Endothelial cell of umbilical vein (primary cell): ENCODE data around the gene BHLHE23. TPM values are rescaled to one million over a fixed set of nuclear protein-coding genes. Genes with fewer than 3 reads are reported as not detected.

Experiments
- BruUV-seq: library from RNA; stranded (reverse); fragments of 400-500 nt; replicated peaks from 2 replicates; lab custom pipeline; 2021; lab: Mats Ljungman, UMichigan
- CTCF ChIA-PET: fragments of 300-600, 350-600 bp; sonication (Branson Sonifier 250); formaldehyde crosslinking; loops from one replicate; lab custom pipeline; 2021; ENCODE audit warnings: antibody characterized with exemption, inconsistent platforms; lab: Charles Lee
- POLR2A ChIA-PET: fragments of 300-600, 350-600 bp; sonication (Branson Sonifier 250); formaldehyde crosslinking; loops from one replicate; lab custom pipeline; 2021; ENCODE audit warnings: antibody characterized with exemption, inconsistent platforms; lab: Charles Lee
- DNase-seq: peaks from one replicate; pipeline ENCODE4 v3.0.0-alpha.2; 2011; ENCODE audit warnings: low read depth, low spot score
- FAIRE-seq: peaks from 2 replicates; lab custom pipeline; 2011; peaks lifted over from hg19 to GRCh38; lab: Jason Lieb, UNC
- H2AFZ ChIP-seq: 2 replicates; pipeline ENCODE4 v1.6.0; 2012; ENCODE audit warnings: low read depth, low read length, control low read depth, inconsistent platforms
- H3K27ac ChIP-seq: 2 replicates; pipeline ENCODE4 v1.5.1; 2011; ENCODE audit warnings: low read depth, mild to moderate bottlenecking, control low read depth, low read length, moderate library complexity; ENCODE audit not compliant: insufficient read depth
- H3K27me3 ChIP-seq, 2 experiments: 2 replicates each; pipeline versions ENCODE4 v1.6.0 to v1.6.1; 2011; ENCODE audit warnings: low read length in 2 of 2, mixed read lengths in 1 of 2; ENCODE audit not compliant: control insufficient read depth in 2 of 2, insufficient read depth in 2 of 2
- H3K36me3 ChIP-seq, 2 experiments: 2 replicates in 1 of 2; 3 replicates in 1 of 2; pipeline ENCODE4 v1.5.1; 2011; ENCODE audit warnings: low read length in 2 of 2, mild to moderate bottlenecking in 1 of 2, moderate library complexity in 1 of 2; ENCODE audit not compliant: control insufficient read depth in 2 of 2, insufficient read depth in 2 of 2; ENCODE audit errors: extremely low read depth in 1 of 2
- H3K4me1 ChIP-seq: 3 replicates; pipeline ENCODE4 v1.5.1; 2011; ENCODE audit warnings: mild to moderate bottlenecking, low read length; ENCODE audit not compliant: control insufficient read depth, insufficient read depth; ENCODE audit errors: extremely low read depth
- H3K4me2 ChIP-seq: 2 replicates; pipeline ENCODE4 v1.6.1; 2011; ENCODE audit warnings: low read length, control low read depth, mixed read lengths; ENCODE audit not compliant: insufficient read depth
- H3K4me3 ChIP-seq, 3 experiments: fragments of 200-600 bp in 1 of 3; sonication (generic), shearing (Covaris generic) in 1 of 3; replicated peaks in 1 of 3; 2 replicates each; pipeline ENCODE4 v1.5.1; 2011 to 2016; ENCODE audit warnings: control low read depth in 3 of 3, low read length in 3 of 3, mild to moderate bottlenecking in 2 of 3, inconsistent platforms in 1 of 3, low read depth in 1 of 3, moderate library complexity in 1 of 3; ENCODE audit not compliant: insufficient read depth in 1 of 3
- H3K79me2 ChIP-seq: 2 replicates; pipeline ENCODE4 v1.6.0; 2012; ENCODE audit warnings: low read length, inconsistent platforms; ENCODE audit not compliant: control insufficient read depth, insufficient read depth
- H3K9ac ChIP-seq: replicated peaks from 2 replicates; pipeline ENCODE3; 2011; ENCODE audit warnings: low read length, control low read depth; ENCODE audit not compliant: insufficient read depth; ENCODE audit errors: extremely low read depth
- H3K9me1 ChIP-seq: replicated peaks from 3 replicates; pipeline ENCODE4 v1.6.0; 2011; ENCODE audit warnings: mild to moderate bottlenecking, low read length; ENCODE audit not compliant: control insufficient read depth, insufficient read depth; ENCODE audit errors: extremely low read depth
- H3K9me3 ChIP-seq: replicated peaks from 2 replicates; pipeline ENCODE4 v1.5.1; 2012; ENCODE audit warnings: low read length, inconsistent platforms; ENCODE audit not compliant: control insufficient read depth, insufficient read depth
- H4K20me1 ChIP-seq: replicated peaks from 2 replicates; pipeline ENCODE3; 2011; ENCODE audit warnings: mild to moderate bottlenecking, low read length; ENCODE audit not compliant: control insufficient read depth, insufficient read depth; ENCODE audit errors: extremely low read depth
- EZH2 ChIP-seq: IDR thresholded peaks from 2 replicates; pipeline ENCODE4 v1.6.1; 2012; ENCODE audit warnings: borderline replicate concordance, low read depth, mild to moderate bottlenecking, moderate library complexity, low read length, inconsistent platforms; ENCODE audit not compliant: severe bottlenecking
- GATA2 ChIP-seq: IDR thresholded peaks from 2 replicates; pipeline ENCODE4 v1.7.0; 2011; ENCODE audit warnings: low read depth, mild to moderate bottlenecking, moderate library complexity, mixed read lengths, low read length; ENCODE audit not compliant: insufficient read length, insufficient read depth
- dilution Hi-C: fragments of 300-500 bp; cut with MboI; formaldehyde crosslinking; loops from one replicate; pipeline ENCODE4 v1.15.0; 2019; ENCODE audit warnings: low sequenced_read_pairs; ENCODE audit not compliant: extremely low pct_ligation_motif_present
- intact Hi-C: fragments of 100-400 bp; cut with micrococcal nuclease; formaldehyde crosslinking; loops from one replicate; pipeline ENCODE4 v1.10.0; 2022
- polyA plus RNA-seq, 4 experiments: library from polyadenylated mRNA; depleted of rRNA in 3 of 4; stranded (reverse) in 3 of 4; unstranded in 1 of 4; fragments of >200 nt; gene quantifications; 2 replicates each; pipeline versions ENCODE4 v1.2.1 to v1.2.3, GENCODE V29; 2011 to 2012; ENCODE audit warnings: missing spikeins in 1 of 4
- total RNA-seq: library from RNA; stranded (reverse); gene quantifications from 2 replicates; pipeline ENCODE4 v1.2.3, GENCODE V29; 2021
- TF ChIP-seq, protein P1 (sequence below), 2 donors: IDR thresholded peaks; 1 replicate in 1 of 2; 2 replicates in 1 of 2; pipeline ENCODE4 v1.5.1; 2011; ENCODE audit warnings: low read length in 2 of 2, mild to moderate bottlenecking in 2 of 2, moderate library complexity in 2 of 2, control low read depth in 1 of 2, inconsistent platforms in 1 of 2, low read depth in 1 of 2; ENCODE audit not compliant: insufficient read depth in 1 of 2; ENCODE audit errors: extremely low read depth in 1 of 2

The BHLHE23 gene
- total and polyA plus RNA-seq, 2 donors (not counting 3 experiments of a cell fraction or from before 2014, with no cell fraction given): not detected

DNA sequence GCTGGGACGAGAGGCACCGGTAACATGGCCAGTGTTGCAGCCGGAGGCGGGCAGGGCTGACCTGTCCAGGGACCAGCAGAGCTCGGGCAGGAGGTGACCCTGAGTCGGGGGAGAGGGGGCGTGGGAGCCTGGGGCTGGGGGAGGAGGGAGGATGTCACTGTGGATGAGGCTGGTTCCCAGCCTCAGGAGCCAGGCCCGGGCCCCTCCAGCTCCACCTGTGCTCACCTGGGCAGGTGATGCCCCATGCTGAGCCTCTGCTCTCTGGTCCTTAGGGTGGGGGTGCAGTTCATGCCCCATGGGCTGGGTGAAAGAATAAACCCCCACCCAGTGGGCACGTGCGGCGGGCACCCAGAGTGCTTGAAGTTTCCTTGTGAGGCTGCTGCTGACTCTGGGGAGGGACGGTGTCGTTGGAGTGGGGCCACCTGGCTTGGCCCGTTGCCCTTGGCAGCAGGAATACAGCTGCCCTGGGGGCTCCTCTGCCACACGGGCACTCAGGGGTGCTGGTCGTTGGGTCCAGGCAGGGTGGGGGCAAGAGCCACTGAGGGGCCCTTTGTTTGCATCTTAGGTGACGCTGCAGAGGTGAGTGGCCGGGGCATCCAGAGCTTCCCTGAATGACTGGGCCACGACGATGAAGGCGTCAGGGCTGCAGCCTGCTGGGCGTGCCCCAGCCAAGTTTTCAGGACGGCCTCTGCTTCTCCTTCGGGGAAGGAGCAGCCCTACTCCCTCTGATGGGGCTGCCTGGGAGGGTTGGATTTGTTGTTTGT lies 24.7 kb upstream of the BHLHE23 start:
- FAIRE-seq: no peak
- no peaks in the 10 kb centered on the region for H3K4me1 ChIP-seq
- POLR2A ChIA-PET: no interaction called here
- no peak overlapping the region for H3K4me3 ChIP-seq
- BruUV-seq: no TSS peak
- peaks cover 34 to 49% of the 10 kb centered on the region in 2 experiments for H3K27me3 ChIP-seq
- dilution Hi-C loops (no loop called here), intact Hi-C loops (no loop called here)
- no peaks in the 10 kb centered on the region for H3K9me3 ChIP-seq
- no peak overlapping the region for H2AFZ ChIP-seq
- no peaks in the 10 kb centered on the region for H3K9me1 ChIP-seq
- no peak overlapping the region for H3K4me2 ChIP-seq
- CTCF ChIA-PET: no interaction called here
- no peak overlapping the region for H3K9ac ChIP-seq
- DNase-seq: no peak
- TF ChIP-seq, protein P1, sequence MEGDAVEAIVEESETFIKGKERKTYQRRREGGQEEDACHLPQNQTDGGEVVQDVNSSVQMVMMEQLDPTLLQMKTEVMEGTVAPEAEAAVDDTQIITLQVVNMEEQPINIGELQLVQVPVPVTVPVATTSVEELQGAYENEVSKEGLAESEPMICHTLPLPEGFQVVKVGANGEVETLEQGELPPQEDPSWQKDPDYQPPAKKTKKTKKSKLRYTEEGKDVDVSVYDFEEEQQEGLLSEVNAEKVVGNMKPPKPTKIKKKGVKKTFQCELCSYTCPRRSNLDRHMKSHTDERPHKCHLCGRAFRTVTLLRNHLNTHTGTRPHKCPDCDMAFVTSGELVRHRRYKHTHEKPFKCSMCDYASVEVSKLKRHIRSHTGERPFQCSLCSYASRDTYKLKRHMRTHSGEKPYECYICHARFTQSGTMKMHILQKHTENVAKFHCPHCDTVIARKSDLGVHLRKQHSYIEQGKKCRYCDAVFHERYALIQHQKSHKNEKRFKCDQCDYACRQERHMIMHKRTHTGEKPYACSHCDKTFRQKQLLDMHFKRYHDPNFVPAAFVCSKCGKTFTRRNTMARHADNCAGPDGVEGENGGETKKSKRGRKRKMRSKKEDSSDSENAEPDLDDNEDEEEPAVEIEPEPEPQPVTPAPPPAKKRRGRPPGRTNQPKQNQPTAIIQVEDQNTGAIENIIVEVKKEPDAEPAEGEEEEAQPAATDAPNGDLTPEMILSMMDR (IDR thresholded peaks at IDR 0.05; ENCODE audit: extremely low read depth in 1 of 2, insufficient read depth in 1 of 2, low read depth in 1 of 2, low read length in 2 of 2): no peak
- TF ChIP-seq GATA2 (no peak), EZH2 (no peak)
- no peak overlapping the region for H3K27ac ChIP-seq
- H4K20me1 ChIP-seq: no peaks in the 10 kb centered on the region
- no peaks in the 10 kb centered on the region for H3K36me3 ChIP-seq
- H3K79me2 ChIP-seq: no peaks in the 10 kb centered on the region
